Measurements from ENCODE around the gene ZFAND2B.

- TF ChIP-seq EZH2 (IDR thresholded peaks at IDR 0.05; ENCODE audit: borderline replicate concordance) (no peak), CTCF (IDR thresholded peaks at IDR 0.05; ENCODE audit: poor library complexity) (no peak)
Measured at GRCh38 chr2:219245899-219246230, 39.3 kb downstream of the ZFAND2B start.

Measured in hepatocyte (in vitro differentiated cells).